GM18508 (cell line): ENCODE data around the gene ZSCAN18.

Source experiments
- ATAC-seq: cut with Tn5 transposase; IDR thresholded peaks from one replicate; pipeline ENCODE4 v1.9.1; 2021; ENCODE audit warnings: moderate number of reproducible peaks; ENCODE audit not compliant: insufficient read depth, unreplicated experiment

Gene ZSCAN18

GRCh38 chr19:58046856-58047255 lies 51.2 kb downstream of the ZSCAN18 start:
- ATAC-seq = no peak

DNA sequence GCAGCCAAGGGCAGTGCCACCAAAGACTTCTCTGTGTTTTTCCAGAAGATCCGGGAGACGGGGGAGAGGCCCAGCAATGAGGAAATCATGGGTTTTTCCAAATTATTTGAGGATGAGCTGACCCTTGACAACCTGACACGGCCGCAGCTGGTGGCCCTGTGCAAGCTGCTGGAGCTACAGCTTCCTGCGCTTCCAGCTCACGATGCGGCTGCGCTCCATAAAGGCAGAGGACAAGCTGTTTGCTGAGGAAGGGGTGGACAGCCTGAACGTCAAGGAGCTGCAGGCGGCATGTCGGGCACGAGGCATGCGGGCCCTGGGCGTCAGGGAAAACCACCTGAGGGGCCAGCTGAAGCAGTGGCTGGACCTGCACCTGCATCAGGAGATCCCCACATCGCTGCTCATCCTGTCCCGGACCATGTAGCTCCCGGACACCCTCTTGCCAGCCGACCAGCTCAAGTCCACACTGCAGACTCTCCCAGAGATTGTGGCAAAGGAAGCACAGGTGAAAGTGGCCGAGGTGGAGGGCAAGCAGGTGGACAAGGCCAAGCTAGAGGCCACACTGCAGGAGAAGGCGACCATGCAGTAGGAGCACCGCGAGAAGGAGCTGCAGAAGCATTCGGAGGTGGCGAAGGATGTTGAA lies 52.5 kb downstream of the ZSCAN18 start:
- ATAC-seq = no peak

DNA sequence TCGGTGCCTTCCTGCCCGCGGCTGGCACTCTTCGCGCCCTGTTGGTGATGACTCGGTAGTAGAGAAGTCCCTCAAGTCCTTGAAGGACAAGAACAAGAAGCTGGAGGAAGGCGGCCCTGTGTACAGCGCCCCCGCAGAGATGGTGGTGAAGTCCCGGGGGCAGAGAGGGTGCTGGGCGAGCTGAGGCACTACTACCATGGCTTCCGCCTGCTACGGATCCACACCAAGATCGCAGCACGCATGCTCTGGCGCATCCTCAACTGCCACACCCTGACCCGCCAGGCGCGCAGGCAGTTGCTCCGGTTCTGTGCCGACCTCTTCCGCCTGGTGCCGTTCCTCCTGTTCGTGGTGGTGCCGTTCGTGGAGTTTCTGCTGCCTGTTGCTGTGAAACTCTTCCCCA lies 53.1 kb downstream of the ZSCAN18 start:
- no peak for ATAC-seq

DNA sequence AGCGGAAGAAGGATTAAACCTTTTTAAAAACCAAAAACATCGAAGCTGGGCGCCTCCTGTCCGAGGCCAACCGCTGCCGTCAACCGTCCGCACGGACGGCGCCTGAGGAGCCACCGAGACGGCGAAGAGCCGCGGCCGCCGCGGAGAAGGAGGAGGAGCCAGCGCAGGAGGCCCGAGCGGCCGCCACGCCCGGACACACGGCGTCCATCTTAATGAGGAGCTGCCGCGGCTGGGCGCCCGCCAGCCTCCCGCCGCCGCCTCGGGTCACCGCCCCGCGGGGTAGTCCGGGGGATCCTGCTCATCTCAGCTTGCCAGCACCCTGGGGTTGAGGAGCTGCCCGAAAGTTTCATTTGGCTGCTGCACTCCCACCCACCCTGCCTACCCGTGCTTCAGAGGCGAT lies 53.6 kb downstream of the ZSCAN18 start:
- ATAC-seq = no peak

DNA sequence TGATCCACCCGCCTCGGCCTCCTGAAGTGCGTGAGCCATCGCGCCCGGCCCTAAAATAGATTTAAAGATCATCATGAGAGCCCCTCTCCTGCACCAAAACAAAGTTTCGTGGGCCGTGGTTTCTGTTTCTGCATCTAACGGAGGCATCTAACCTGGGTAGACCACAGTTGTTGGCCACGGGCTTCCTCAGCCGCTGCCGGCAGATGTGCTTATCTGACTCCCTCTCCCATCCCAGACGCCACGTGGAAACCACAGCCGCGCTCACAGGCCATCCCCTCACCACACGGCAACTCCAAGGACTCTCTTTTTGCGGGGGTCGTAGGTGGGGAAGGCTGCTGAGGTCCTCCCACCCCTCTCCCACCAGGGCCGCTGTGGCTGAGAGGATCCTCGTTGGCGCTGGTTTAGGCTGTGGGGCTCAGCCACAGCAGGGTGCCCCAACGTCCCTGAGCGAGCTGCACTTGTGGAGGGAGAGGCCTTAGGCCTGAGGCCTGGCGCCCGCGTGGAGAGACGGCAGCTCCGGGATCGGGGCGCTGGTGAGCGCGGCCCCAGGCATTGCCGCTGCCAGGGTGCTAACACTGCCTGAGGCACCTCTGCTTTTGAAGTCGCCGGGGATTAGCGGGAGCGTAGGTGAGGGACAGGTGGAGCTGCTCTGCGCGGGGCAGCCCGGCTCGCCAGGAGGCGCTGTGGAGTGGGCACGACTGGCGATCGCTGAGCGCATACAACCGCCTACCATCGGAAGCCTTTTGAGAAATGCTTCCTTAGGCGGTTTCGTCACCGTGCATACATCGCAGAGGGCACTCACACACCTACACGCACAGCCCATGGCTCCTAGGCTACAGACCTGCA lies 55.3 kb downstream of the ZSCAN18 start:
- no peak for ATAC-seq

GRCh38 chr19:58040751-58041525 lies 57.1 kb downstream of the ZSCAN18 start:
- ATAC-seq = no peak

- ATAC-seq = no peak
Observed at GRCh38 chr19:58038688-58039204, 59.3 kb downstream of the ZSCAN18 start.

DNA sequence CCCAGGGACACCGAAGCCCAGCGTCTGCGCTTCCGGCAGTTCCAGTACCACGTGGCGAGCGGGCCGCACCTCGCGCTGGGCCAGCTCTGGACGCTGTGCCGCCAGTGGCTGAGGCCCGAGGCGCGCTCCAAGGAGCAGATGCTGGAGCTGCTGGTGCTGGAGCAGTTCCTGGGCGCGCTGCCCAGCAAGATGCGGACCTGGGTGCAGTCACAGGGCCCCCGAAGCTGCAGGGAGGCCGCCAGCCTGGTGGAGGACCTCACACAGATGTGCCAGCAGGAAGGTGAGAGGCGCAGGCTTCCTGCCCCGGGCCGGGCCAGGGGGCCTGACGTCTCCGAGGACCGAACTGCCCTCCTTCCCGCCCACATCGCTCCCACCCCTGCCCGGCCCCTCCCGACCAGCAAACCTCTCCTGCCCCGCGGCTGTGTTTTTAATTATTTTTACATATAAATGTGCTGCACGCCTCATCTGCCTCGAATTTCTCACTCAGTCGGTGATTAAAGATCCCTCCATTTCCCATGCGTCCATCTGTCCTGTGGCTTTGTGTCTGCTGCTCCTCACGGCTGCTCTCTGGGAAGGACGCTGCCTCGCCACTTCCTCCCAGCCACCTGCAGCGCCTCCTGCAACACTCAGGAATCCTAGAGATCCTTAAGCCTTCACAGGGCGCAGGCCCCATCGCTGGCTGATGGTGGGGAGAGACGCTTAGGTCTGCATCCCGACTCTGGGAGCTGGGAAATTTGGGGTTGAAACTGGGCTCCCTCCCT lies 59.9 kb downstream of the ZSCAN18 start:
- ATAC-seq = no peak

DNA sequence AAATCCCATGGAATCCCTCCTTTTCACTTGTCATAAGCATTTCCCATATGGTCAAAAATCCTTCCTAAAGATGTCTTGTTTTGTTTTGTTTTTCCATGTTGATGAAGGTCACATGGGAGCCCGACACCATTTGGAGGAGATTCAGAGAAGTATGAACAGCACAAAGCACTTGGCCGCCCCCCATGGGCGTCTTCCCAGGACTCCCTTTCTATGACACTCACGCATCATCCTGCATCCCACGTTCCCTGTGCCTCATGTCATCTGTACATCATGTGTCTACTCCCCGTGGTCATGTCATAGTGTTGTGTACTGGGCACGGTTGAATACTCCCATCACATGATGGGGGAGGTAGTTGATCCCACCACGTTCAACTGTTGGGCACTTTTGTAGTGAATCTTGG lies 62.2 kb downstream of the ZSCAN18 start:
- ATAC-seq = no peak

- no peak for ATAC-seq
Observed at GRCh38 chr19:58034477-58034793, 63.6 kb downstream of the ZSCAN18 start.
